H1 (cell line): ENCODE data around the gene RPS6KA6. TPM values are rescaled to one million over a fixed set of nuclear protein-coding genes. Genes with fewer than 3 reads are reported as not detected.

Experiments
- CTCF ChIA-PET: fragments of 300-600 bp; sonication (Branson Sonifier 250); formaldehyde crosslinking; loops from one replicate; lab custom pipeline; 2021; ENCODE audit not compliant: partially characterized antibody; lab: Charles Lee
- POLR2A ChIA-PET: fragments of 300-600 bp; sonication (Branson Sonifier 250); formaldehyde crosslinking; loops from one replicate; lab custom pipeline; 2021; ENCODE audit warnings: inconsistent platforms; ENCODE audit not compliant: partially characterized antibody; lab: Charles Lee
- DNase-seq, 2 experiments: peaks; one replicate each; pipeline versions ENCODE4 v3.0.0 to v3.0.0-alpha.2; 2010 to 2022; ENCODE audit warnings: low spot score in 2 of 2, low read depth in 1 of 2, mixed read lengths in 1 of 2
- FAIRE-seq: peaks from 2 replicates; lab custom pipeline; 2011; peaks lifted over from hg19 to GRCh38; lab: Jason Lieb, UNC
- H2AFZ ChIP-seq: 2 replicates; pipeline ENCODE4 v1.8.1; 2012; ENCODE audit warnings: low read length, inconsistent platforms
- H2AK5ac ChIP-seq: 2 replicates; pipeline ENCODE4 v1.6.1; 2013; ENCODE audit warnings: low read depth, low read length
- H2BK120ac ChIP-seq: replicated peaks from 2 replicates; pipeline ENCODE3; 2013; ENCODE audit warnings: low read depth, low read length, inconsistent platforms
- H2BK12ac ChIP-seq: 2 replicates; pipeline ENCODE4 v1.6.1; 2013; ENCODE audit warnings: low read depth, low read length
- H2BK15ac ChIP-seq: 2 replicates; pipeline ENCODE4 v1.6.1; 2013; ENCODE audit warnings: low read length
- H2BK20ac ChIP-seq: 2 replicates; pipeline ENCODE4 v1.6.1; 2013; ENCODE audit warnings: low read length
- H2BK5ac ChIP-seq: 2 replicates; pipeline ENCODE4 v1.6.1; 2013; ENCODE audit warnings: low read depth, low read length
- H3K14ac ChIP-seq: 2 replicates; pipeline ENCODE4 v1.6.1; 2013; ENCODE audit warnings: inconsistent platforms; ENCODE audit not compliant: insufficient read length
- H3K18ac ChIP-seq: 2 replicates; pipeline ENCODE4 v1.6.1; 2013; ENCODE audit warnings: low read length; ENCODE audit errors: extremely low read depth
- H3K23ac ChIP-seq: 2 replicates; pipeline ENCODE4 v1.6.1; 2013; ENCODE audit warnings: inconsistent platforms; ENCODE audit not compliant: insufficient read length
- H3K23me2 ChIP-seq: 2 replicates; pipeline ENCODE4 v1.6.1; 2013; ENCODE audit warnings: low read depth, low read length
- H3K27ac ChIP-seq: 2 replicates; pipeline ENCODE4 v1.6.1; 2011; ENCODE audit warnings: low read depth, low read length, inconsistent platforms
- H3K27me3 ChIP-seq, 4 experiments: replicated peaks in 1 of 4; 1 replicate in 1 of 4; 2 replicates in 3 of 4; pipeline versions ENCODE4 v1.6.1 to v1.8.1; 2011 to 2013; ENCODE audit warnings: low read length in 3 of 4, mild to moderate bottlenecking in 3 of 4, inconsistent platforms in 2 of 4, mixed read lengths in 2 of 4, moderate library complexity in 1 of 4; ENCODE audit not compliant: control insufficient read depth in 3 of 4, insufficient read depth in 3 of 4; ENCODE audit errors: extremely low read depth in 1 of 4
- H3K36me3 ChIP-seq, 4 experiments: 2 replicates each; pipeline versions ENCODE4 v1.6.1 to v1.8.1; 2011 to 2013; ENCODE audit warnings: mild to moderate bottlenecking in 4 of 4, low read length in 3 of 4, moderate library complexity in 2 of 4, control low read depth in 1 of 4, inconsistent platforms in 1 of 4; ENCODE audit not compliant: insufficient read depth in 4 of 4, control insufficient read depth in 2 of 4
- H3K4ac ChIP-seq: replicated peaks from 2 replicates; pipeline ENCODE3; 2013; ENCODE audit warnings: low read length, low read depth, mixed read lengths, inconsistent platforms; ENCODE audit not compliant: insufficient read length
- H3K4me1 ChIP-seq, 4 experiments: replicated peaks in 1 of 4; 1 replicate in 1 of 4; 2 replicates in 3 of 4; pipeline versions ENCODE4 v1.6.1 to v1.8.1; 2011 to 2013; ENCODE audit warnings: low read length in 3 of 4, inconsistent platforms in 2 of 4, mixed read lengths in 1 of 4; ENCODE audit not compliant: insufficient read depth in 4 of 4, control insufficient read depth in 3 of 4
- H3K4me2 ChIP-seq, 2 experiments: 2 replicates each; pipeline versions ENCODE4 v1.6.1 to v1.8.1; 2011 to 2013; ENCODE audit warnings: low read depth in 2 of 2, low read length in 2 of 2, control low read depth in 1 of 2, inconsistent platforms in 1 of 2, mild to moderate bottlenecking in 1 of 2; ENCODE audit not compliant: insufficient read depth in 1 of 2
- H3K4me3 ChIP-seq, 4 experiments: fragments of 200-600, 300-600 bp in 1 of 4; sonication (generic), shearing (Covaris generic), sonication (Bioruptor Twin) in 1 of 4; 2 replicates each; pipeline versions ENCODE4 v1.5.1 to v1.8.1; 2011 to 2016; ENCODE audit warnings: low read length in 4 of 4, low read depth in 3 of 4, control low read depth in 2 of 4, inconsistent platforms in 2 of 4, mild to moderate bottlenecking in 2 of 4, mixed read lengths in 1 of 4, moderate library complexity in 1 of 4; ENCODE audit not compliant: insufficient read depth in 2 of 4; ENCODE audit errors: extremely low read depth in 1 of 4
- H3K56ac ChIP-seq: replicated peaks from 2 replicates; pipeline ENCODE3; 2013; ENCODE audit warnings: low read depth, mild to moderate bottlenecking, mixed read lengths, low read length, inconsistent platforms; ENCODE audit not compliant: insufficient read length
- H3K79me1 ChIP-seq: 2 replicates; pipeline ENCODE4 v1.6.1; 2013; ENCODE audit warnings: low read depth, low read length, control low read depth
- H3K79me2 ChIP-seq, 2 experiments: 2 replicates each; pipeline versions ENCODE4 v1.6.1 to v1.8.1; 2012 to 2013; ENCODE audit warnings: low read length in 2 of 2, mild to moderate bottlenecking in 2 of 2, inconsistent platforms in 1 of 2; ENCODE audit not compliant: insufficient read depth in 2 of 2, control insufficient read depth in 1 of 2
- H3K9ac ChIP-seq, 4 experiments: replicated peaks in 1 of 4; 1 replicate in 1 of 4; 2 replicates in 3 of 4; pipeline versions ENCODE4 v1.6.1 to v1.8.1; 2011 to 2013; ENCODE audit warnings: low read depth in 3 of 4, low read length in 3 of 4, control low read depth in 2 of 4, mild to moderate bottlenecking in 2 of 4, moderate library complexity in 2 of 4, inconsistent platforms in 1 of 4; ENCODE audit errors: extremely low read depth in 1 of 4
- H3K9me3 ChIP-seq, 2 experiments: 2 replicates each; pipeline versions ENCODE4 v1.6.1 to v1.8.1; 2012 to 2013; ENCODE audit warnings: mild to moderate bottlenecking in 2 of 2, moderate library complexity in 2 of 2, control low read depth in 1 of 2, inconsistent platforms in 1 of 2, low read depth in 1 of 2, low read length in 1 of 2, mixed read lengths in 1 of 2; ENCODE audit not compliant: insufficient read depth in 2 of 2
- H4K20me1 ChIP-seq, 2 experiments: replicated peaks in 1 of 2; 2 replicates each; pipeline versions ENCODE3 to v1.8.1; 2011 to 2013; ENCODE audit warnings: inconsistent platforms in 2 of 2, low read length in 2 of 2, mild to moderate bottlenecking in 1 of 2; ENCODE audit not compliant: insufficient read depth in 2 of 2, control insufficient read depth in 1 of 2
- H4K5ac ChIP-seq: 2 replicates; pipeline ENCODE4 v1.6.1; 2013; ENCODE audit warnings: low read length, low read depth, mixed read lengths, inconsistent platforms; ENCODE audit not compliant: insufficient read length
- H4K8ac ChIP-seq: 2 replicates; pipeline ENCODE4 v1.8.0; 2013; ENCODE audit warnings: mild to moderate bottlenecking, moderate library complexity, low read length, inconsistent platforms; ENCODE audit not compliant: insufficient read depth; ENCODE audit errors: extremely low read depth
- H4K91ac ChIP-seq: replicated peaks from 2 replicates; pipeline ENCODE3; 2013; ENCODE audit warnings: low read length, mixed read lengths, inconsistent platforms; ENCODE audit not compliant: insufficient read length
- BACH1 ChIP-seq: IDR thresholded peaks from 2 replicates; pipeline ENCODE4 v1.6.1; 2012; ENCODE audit warnings: low read length, improper control_type of control experiment
- BRCA1 ChIP-seq: IDR thresholded peaks from 2 replicates; pipeline ENCODE4 v1.6.1; 2012; ENCODE audit warnings: low read depth, low read length, improper control_type of control experiment
- CEBPB ChIP-seq: IDR thresholded peaks from 2 replicates; pipeline ENCODE4 v1.6.1; 2012; ENCODE audit warnings: low read depth, low read length
- CHD1 ChIP-seq: IDR thresholded peaks from 2 replicates; pipeline ENCODE4 v1.6.1; 2012; ENCODE audit warnings: low read depth, low read length, improper control_type of control experiment
- HDAC6 ChIP-seq: IDR thresholded peaks from one replicate; pipeline ENCODE4 v1.7.1; 2012; ENCODE audit warnings: low read depth, mild to moderate bottlenecking, inconsistent platforms, low read length, moderate library complexity
- JUND ChIP-seq: IDR thresholded peaks from 2 replicates; pipeline ENCODE4 v1.6.1; 2011; ENCODE audit warnings: mild to moderate bottlenecking, improper control_type of control experiment, low read length
- MAFK ChIP-seq: IDR thresholded peaks from 2 replicates; pipeline ENCODE4 v1.6.1; 2012; ENCODE audit warnings: low read depth, mild to moderate bottlenecking, improper control_type of control experiment, low read length
- POLR2A ChIP-seq, 2 experiments: IDR thresholded peaks; 1 replicate in 1 of 2; 2 replicates in 1 of 2; pipeline ENCODE4 v1.6.1; 2011; ENCODE audit warnings: low read depth in 2 of 2, low read length in 2 of 2, mild to moderate bottlenecking in 2 of 2; ENCODE audit errors: control extremely low read depth in 1 of 2
- RFX5 ChIP-seq: IDR thresholded peaks from 2 replicates; pipeline ENCODE4 v1.6.1; 2011; ENCODE audit warnings: low read depth, low read length, improper control_type of control experiment, borderline replicate concordance
- RNF2 ChIP-seq: fragments of 200-900, 300-1000 bp; sonication (generic); IDR thresholded peaks from 2 replicates; pipeline ENCODE4 v1.7.1; 2016; ENCODE audit warnings: borderline replicate concordance, low read depth, mild to moderate bottlenecking, antibody characterized with exemption, low read length; ENCODE audit not compliant: poor library complexity, severe bottlenecking; ENCODE audit errors: missing control alignments
- SIRT6 ChIP-seq: IDR thresholded peaks from one replicate; pipeline ENCODE4 v1.7.1; 2012; ENCODE audit warnings: low read length, inconsistent platforms
- SUZ12 ChIP-seq: fragments of 200-600 bp; sonication (generic); IDR thresholded peaks from 2 replicates; pipeline ENCODE4 v1.6.1; 2012; ENCODE audit warnings: mild to moderate bottlenecking, inconsistent platforms, low read length, moderate library complexity, mixed read lengths
- TAF7 ChIP-seq: optimal IDR thresholded peaks from 2 replicates; pipeline ENCODE3; 2011; ENCODE audit warnings: low read depth, mild to moderate bottlenecking, inconsistent platforms, low read length, moderate library complexity, borderline replicate concordance
- WGBS, 2 experiments: shearing (Covaris generic) in 1 of 2; methylation state at CpG; one replicate each; pipeline versions ENCODE4 v1.1.6 to v1.1.7; 2013 to 2015; ENCODE audit warnings: low lambda C conversion rate in 2 of 2, mixed read lengths in 2 of 2, inconsistent platforms in 1 of 2, low coverage in 1 of 2, missing lambda C conversion rate in 1 of 2; ENCODE audit not compliant: insufficient replicate concordance in 2 of 2, insufficient coverage in 1 of 2, insufficient read length in 1 of 2; ENCODE audit errors: extremely low coverage in 1 of 2, missing lambda C conversion rate in 1 of 2; 5-methylcytosine and 5-hydroxymethylcytosine counted together
- polyA plus RNA-seq, 7 experiments: library from polyadenylated mRNA; depleted of rRNA in 3 of 7; stranded (reverse) in 5 of 7; unstranded in 2 of 7; fragments of >200 nt in 5 of 7; fragments of 200-250 nt in 2 of 7; gene quantifications; 1 replicate in 5 of 7; 2 replicates in 1 of 7; 4 replicates in 1 of 7; pipeline versions ENCODE4 v1.2.1 to v1.2.3, GENCODE V29; 2011 to 2013; ENCODE audit warnings: missing spikeins in 2 of 7, mixed read lengths in 2 of 7
- total RNA-seq: library from RNA; stranded (reverse); fragmentation: NEBNext Ultra II Directional; extraction: Animal tissue kit (Norgen Biotek cat#: 25700); gene quantifications from 2 replicates; pipeline ENCODE4 v1.2.1, GENCODE V29; 2021
- TF ChIP-seq, protein P1 (sequence below): IDR thresholded peaks from 2 replicates; pipeline ENCODE4 v1.6.1; 2012; ENCODE audit warnings: inconsistent platforms

The RPS6KA6 gene
- total and polyA plus RNA-seq, 2 of the 8 experiments (the other 6 are each of a cell fraction or from before 2014, with no cell fraction given) = 3.5 to 14.6 TPM

DNA sequence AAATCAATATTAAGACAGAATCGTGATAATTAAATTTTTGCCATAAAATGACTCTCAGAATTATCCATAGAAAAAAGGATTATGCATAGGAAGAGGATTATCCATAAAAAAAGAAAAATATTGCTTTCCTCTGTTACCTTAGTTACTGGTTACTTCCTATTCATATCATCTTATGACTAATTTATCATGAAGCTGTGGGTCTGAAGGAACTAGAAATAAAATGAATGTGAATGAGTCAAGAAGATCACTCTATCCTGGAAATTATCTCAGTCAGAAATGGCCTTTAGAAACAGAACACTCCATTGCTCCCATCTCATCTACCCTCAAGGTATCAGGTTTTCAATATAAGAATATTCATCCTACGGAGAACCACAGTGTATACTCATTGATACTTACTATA lies 19.4 kb downstream of the RPS6KA6 start:
- no peak for DNase-seq
- Histone ChIP-seq H3K4me3 (no peak overlapping the region), H2BK20ac (no peak overlapping the region), H2BK120ac (no peak overlapping the region), H3K9me3 (no peaks in the 10 kb centered on the region), H2BK15ac (no peak overlapping the region), H4K8ac (no peak overlapping the region), H4K20me1 (no peaks in the 10 kb centered on the region)
- FAIRE-seq = no peak
- CTCF ChIA-PET = no interaction called here
- no peak for TF ChIP-seq RNF2
- TF ChIP-seq BRCA1 = no peak
- no peak for TF ChIP-seq BACH1
- no peak for TF ChIP-seq TAF7
- TF ChIP-seq RFX5 = no peak
- no peak for TF ChIP-seq JUND
- no peak for TF ChIP-seq POLR2A (IDR thresholded peaks at IDR 0.05; ENCODE audit: control extremely low read depth in 1 of 2, low read depth in 2 of 2, low read length in 2 of 2)
- TF ChIP-seq, protein P1, sequence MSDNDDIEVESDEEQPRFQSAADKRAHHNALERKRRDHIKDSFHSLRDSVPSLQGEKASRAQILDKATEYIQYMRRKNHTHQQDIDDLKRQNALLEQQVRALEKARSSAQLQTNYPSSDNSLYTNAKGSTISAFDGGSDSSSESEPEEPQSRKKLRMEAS = no peak
- TF ChIP-seq CEBPB = no peak
- TF ChIP-seq SIRT6 = no peak
- TF ChIP-seq MAFK = no peak
- TF ChIP-seq HDAC6 = no peak
- TF ChIP-seq CHD1 = no peak
- no peak for TF ChIP-seq SUZ12
- TF ChIP-seq, all 59 proteins: peak for 0
- POLR2A ChIA-PET = no interaction called here
- Histone ChIP-seq H3K4me1 (no peaks in the 10 kb centered on the region), H2BK12ac (no peak overlapping the region), H3K79me2 (no peaks in the 10 kb centered on the region), H3K27ac (no peak overlapping the region), H3K4ac (no peak overlapping the region), H3K14ac (no peak overlapping the region), H3K56ac (no peak overlapping the region), H3K9ac (no peak overlapping the region), H4K91ac (no peak overlapping the region), H3K27me3 (no peaks in the 10 kb centered on the region), H2AFZ (no peak overlapping the region), H3K23me2 (no peaks in the 10 kb centered on the region), H3K36me3 (no peaks in the 10 kb centered on the region), H2BK5ac (no peak overlapping the region), H3K4me2 (no peak overlapping the region), H3K23ac (no peak overlapping the region), H4K5ac (no peak overlapping the region), H3K18ac (no peak overlapping the region), H2AK5ac (no peak overlapping the region), H3K79me1 (no peaks in the 10 kb centered on the region)
- 91% methylated on average over 2 of the region's 2 CpGs; no CpG with 5 or more reads in 1 of the 2 experiments for WGBS, 2 experiments
